GM21576 (cell line): Measurements from ENCODE around the gene SLC51A.
"Not testable (repeated sequence)": the region's sequence is repeated elsewhere in the genome, so short reads cannot be mapped to it uniquely, and the experiment has no call there.

Experiments used
- ATAC-seq: cut with Tn5 transposase; IDR thresholded peaks from one replicate; pipeline ENCODE4 v1.9.1; 2021; ENCODE audit warnings: mild to moderate bottlenecking, moderate library complexity; ENCODE audit not compliant: unreplicated experiment

SLC51A gene

GRCh38 chr3:196193133-196193735 is 23.1 kb upstream of the SLC51A start:
- no peak for ATAC-seq

GRCh38 chr3:196193736-196194541 is 22.4 kb upstream of the SLC51A start:
- no peak for ATAC-seq

- no peak for ATAC-seq
Observed at GRCh38 chr3:196194542-196194915, 21.8 kb upstream of the SLC51A start.

- ATAC-seq = no peak
Observed at GRCh38 chr3:196195664-196196265, 20.6 kb upstream of the SLC51A start.

GRCh38 chr3:196197524-196197923 is 18.8 kb upstream of the SLC51A start:
- no peak for ATAC-seq

GRCh38 chr3:196198081-196198675 is 18.2 kb upstream of the SLC51A start:
- ATAC-seq = no peak

- ATAC-seq = no peak
Observed at GRCh38 chr3:196198771-196199753, 17.3 kb upstream of the SLC51A start.

GRCh38 chr3:196202516-196202970 is 13.8 kb upstream of the SLC51A start:
- ATAC-seq = no peak

GRCh38 chr3:196203846-196204245 is 12.5 kb upstream of the SLC51A start:
- no peak for ATAC-seq

- not testable (repeated sequence) for ATAC-seq
Observed at GRCh38 chr3:196205442-196206205, 10.7 kb upstream of the SLC51A start.

- no peak for ATAC-seq
Observed at GRCh38 chr3:196207159-196207832, 9.0 kb upstream of the SLC51A start.

- ATAC-seq = no peak
Observed at GRCh38 chr3:196207833-196208607, 8.3 kb upstream of the SLC51A start.

GRCh38 chr3:196208942-196209695 is 7.2 kb upstream of the SLC51A start:
- no peak for ATAC-seq

- not testable (repeated sequence) for ATAC-seq
Observed at GRCh38 chr3:196209944-196210672, 6.2 kb upstream of the SLC51A start.

- ATAC-seq = no peak
Observed at GRCh38 chr3:196210673-196211556, 5.4 kb upstream of the SLC51A start, which contains the start of gene ZDHHC19. Gene ZDHHC19 (minus strand): TSS chr3:196211400. CDS start chr3:196211315, 85 bp downstream.
